ENCODE results near the gene PTPRA. TPM values are rescaled to one million over a fixed set of nuclear protein-coding genes. Genes with fewer than 3 reads are reported as not detected.

The PTPRA gene
- total and polyA plus RNA-seq, 4 donors = 8.7 to 24.3 (median 15.7) TPM

DNA sequence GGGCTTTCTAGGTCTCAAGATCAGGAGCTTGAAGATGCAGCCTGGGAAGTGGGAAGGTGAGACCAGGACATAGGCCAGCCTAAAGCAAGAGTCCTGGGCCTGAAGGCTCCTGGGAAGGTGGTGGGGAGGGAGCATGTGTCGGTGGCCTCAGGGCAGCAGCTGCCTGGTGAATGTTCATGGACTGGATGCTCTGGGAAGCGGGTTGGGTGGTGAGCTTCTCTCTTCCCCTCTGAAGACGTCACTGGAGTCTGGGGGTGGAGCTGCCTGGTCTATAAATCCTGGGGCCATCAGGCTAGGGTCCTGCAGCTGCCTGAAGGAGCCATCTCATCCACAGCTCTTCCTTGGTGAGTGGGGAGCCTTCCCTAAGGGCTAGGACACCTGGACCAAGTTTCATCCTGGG, 170.0 kb downstream of the PTPRA start, which contains the start of gene GNRH2:
TSS of gene GNRH2 (plus strand) at position 301 of the 400 bp plus-strand sequence. CDS start 793 bp downstream, outside the sequence.
- H3K4me3 ChIP-seq (ENCODE audit: low read depth in 1 of 3, low read length in 3 of 3) = no peak within 1 kb of the TSS
- 85% methylated on average over 3 of the region's 3 CpGs for WGBS
- DNase-seq (ENCODE audit: low spot score) = no peak
- H3K36me3 ChIP-seq (ENCODE audit: control insufficient read depth in 4 of 4, insufficient read depth in 3 of 4, low read depth in 1 of 4, low read length in 3 of 4) = peaks cover 3 to 18% (median 9%) of the 10 kb centered on the region in 4 donors
- peaks cover 5 to 36% (median 24%) of the 10 kb centered on the region in 4 donors for H3K4me1 ChIP-seq (ENCODE audit: control insufficient read depth in 4 of 4, insufficient read depth in 4 of 4, low read length in 3 of 4)
- no peaks in the 10 kb centered on the region for H3K9me3 ChIP-seq (ENCODE audit: control insufficient read depth in 4 of 4, low read length in 3 of 4)
- no peak within 1 kb of the TSS for H3K9ac ChIP-seq (ENCODE audit: low read depth in 1 of 2, low read length in 2 of 2)
- H3K27me3 ChIP-seq (ENCODE audit: control insufficient read depth in 4 of 4, insufficient read depth in 4 of 4, low read length in 3 of 4) = no peaks in the 10 kb centered on the region
- no peak for TF ChIP-seq SP1 (IDR thresholded peaks at IDR 0.05)
- TF ChIP-seq CTCF (IDR thresholded peaks at IDR 0.05; ENCODE audit: low read depth, low read length, missing input control) = no peak
- no peak for TF ChIP-seq NR2F2 (IDR thresholded peaks at IDR 0.05)
- TF ChIP-seq TAF1 (conservative IDR thresholded peaks at IDR 0.05) = no peak
- TF ChIP-seq, protein P1, sequence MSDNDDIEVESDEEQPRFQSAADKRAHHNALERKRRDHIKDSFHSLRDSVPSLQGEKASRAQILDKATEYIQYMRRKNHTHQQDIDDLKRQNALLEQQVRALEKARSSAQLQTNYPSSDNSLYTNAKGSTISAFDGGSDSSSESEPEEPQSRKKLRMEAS (IDR thresholded peaks at IDR 0.05) = no peak
- TF ChIP-seq JUND (IDR thresholded peaks at IDR 0.05) = no peak
- no peak for TF ChIP-seq EGR1 (IDR thresholded peaks at IDR 0.05; ENCODE audit: low read depth in 2 of 2)
- TF ChIP-seq FOXA1 (IDR thresholded peaks at IDR 0.05) = no peak
- TF ChIP-seq ZBTB33 (IDR thresholded peaks at IDR 0.05) = no peak
- TF ChIP-seq, protein P2, sequence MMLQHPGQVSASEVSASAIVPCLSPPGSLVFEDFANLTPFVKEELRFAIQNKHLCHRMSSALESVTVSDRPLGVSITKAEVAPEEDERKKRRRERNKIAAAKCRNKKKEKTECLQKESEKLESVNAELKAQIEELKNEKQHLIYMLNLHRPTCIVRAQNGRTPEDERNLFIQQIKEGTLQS (IDR thresholded peaks at IDR 0.05) = no peak
- no peak for TF ChIP-seq REST (IDR thresholded peaks at IDR 0.05)
- TF ChIP-seq RAD21 (IDR thresholded peaks at IDR 0.05) = no peak
- peak within 1 kb of the TSS; percentile 74 to 82 for H3K27ac ChIP-seq (ENCODE audit: low read depth in 1 of 2, low read length in 2 of 2)

GRCh38 chr20:3044336-3044965, 171.2 kb downstream of the PTPRA start:
- no peaks in the 10 kb centered on the region for H3K27me3 ChIP-seq (ENCODE audit: control insufficient read depth in 4 of 4, insufficient read depth in 4 of 4, low read length in 3 of 4)
- H3K9me3 ChIP-seq (ENCODE audit: control insufficient read depth in 4 of 4, low read length in 3 of 4) = no peaks in the 10 kb centered on the region
- H3K36me3 ChIP-seq (ENCODE audit: control insufficient read depth in 4 of 4, insufficient read depth in 3 of 4, low read depth in 1 of 4, low read length in 3 of 4) = peaks cover 5 to 23% (median 15%) of the 10 kb centered on the region in 4 donors
- no peak overlapping the region for H3K9ac ChIP-seq (ENCODE audit: low read depth in 1 of 2, low read length in 2 of 2)
- 94% methylated on average over 8 of the region's 8 CpGs for WGBS
- no peak overlapping the region for H3K4me3 ChIP-seq (ENCODE audit: low read depth in 1 of 3, low read length in 3 of 3)
- peaks cover 5 to 37% (median 24%) of the 10 kb centered on the region in 4 donors for H3K4me1 ChIP-seq (ENCODE audit: control insufficient read depth in 4 of 4, insufficient read depth in 4 of 4, low read length in 3 of 4)
- TF ChIP-seq FOXA2 (IDR thresholded peaks at IDR 0.05) (no peak), CTCF (IDR thresholded peaks at IDR 0.05; ENCODE audit: low read depth, low read length, missing input control) (no peak), HNF4A (conservative IDR thresholded peaks at IDR 0.05) (no peak), GABPA (IDR thresholded peaks at IDR 0.05 in 1 of 2, conservative IDR thresholded peaks at IDR 0.05 in 1 of 2) (no peak), REST (IDR thresholded peaks at IDR 0.05) (no peak)
- DNase-seq (ENCODE audit: low spot score) = no peak
- H3K27ac ChIP-seq (ENCODE audit: low read depth in 1 of 2, low read length in 2 of 2) = no peak overlapping the region
